Ramos (cell line): Measurements from ENCODE around the gene ETS2.
"Not testable (repeated sequence)": the region's sequence is repeated elsewhere in the genome, so short reads cannot be mapped to it uniquely, and the experiment has no call there.

ENCODE experiments used
- in situ Hi-C: fragments of 300-500 bp; cut with MboI; formaldehyde crosslinking; loops from one replicate; pipeline ENCODE4 v1.14.3; 2022; ENCODE audit warnings: low sequenced_read_pairs; ENCODE audit not compliant: unreplicated experiment

Gene ETS2

DNA sequence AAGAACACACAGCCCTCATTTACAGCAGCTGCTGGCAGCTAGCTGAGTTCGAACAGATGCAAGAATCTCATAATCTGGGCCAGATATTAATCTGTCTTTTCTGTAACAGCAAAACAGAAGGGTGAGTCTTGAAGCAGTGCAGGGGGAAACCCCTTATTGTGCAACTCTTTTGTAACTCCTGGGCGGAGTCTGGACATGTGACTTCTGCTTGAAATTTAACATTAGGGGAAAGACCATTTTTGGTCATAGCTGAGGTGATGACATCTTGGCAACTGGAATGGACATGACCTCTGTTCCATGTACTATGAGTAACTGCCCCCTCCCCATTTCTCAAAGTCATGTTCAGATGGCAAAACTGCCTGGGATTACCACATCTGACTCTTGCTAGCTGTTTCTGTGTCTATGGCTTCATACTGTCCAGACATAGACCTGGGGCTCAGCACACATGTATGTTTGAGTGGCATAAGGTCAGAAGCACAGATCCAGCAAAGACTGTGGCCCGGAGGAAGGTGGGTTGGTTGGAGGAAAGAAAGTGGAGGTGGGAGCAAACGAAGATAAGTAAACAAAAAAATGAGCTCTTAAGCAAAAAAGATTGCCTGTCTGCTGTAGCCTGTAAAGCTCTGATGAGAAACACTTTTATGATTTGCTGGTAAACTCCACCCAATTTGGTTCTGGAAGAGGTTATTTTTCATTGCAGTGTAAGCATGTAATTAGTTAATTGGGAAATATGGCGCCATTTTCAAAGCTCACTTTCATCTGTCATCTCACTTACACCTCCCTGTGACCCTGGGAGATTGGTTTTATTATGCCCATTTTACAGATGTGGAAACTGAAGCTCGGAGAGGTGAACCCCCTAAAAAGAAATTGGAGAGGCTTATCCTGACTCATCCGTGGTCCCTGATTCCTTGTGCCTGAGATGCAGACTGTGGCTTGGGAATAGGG lies 26.1 kb downstream of the ETS2 start:
- in situ Hi-C loops = no loop called here

DNA sequence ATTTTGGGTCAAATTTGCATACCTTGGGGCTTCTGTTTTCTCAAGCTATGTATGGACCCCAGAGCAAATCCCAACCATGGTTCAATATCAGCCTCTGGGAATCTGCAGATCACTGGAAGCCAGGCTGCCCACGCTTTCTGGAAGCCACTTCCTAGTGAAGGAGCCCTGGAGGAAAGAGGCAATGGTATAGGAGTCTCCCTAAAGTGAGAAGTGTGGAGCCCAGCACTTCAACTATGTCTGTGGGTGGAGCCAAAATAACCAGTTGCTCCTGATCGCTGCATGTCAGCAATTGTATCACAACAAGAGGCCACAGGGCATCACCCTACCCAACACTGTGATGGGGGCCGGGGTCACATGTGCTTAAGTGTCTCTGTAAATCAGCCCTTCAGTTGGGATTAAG lies 26.9 kb downstream of the ETS2 start:
- in situ Hi-C loops = no loop called here

DNA sequence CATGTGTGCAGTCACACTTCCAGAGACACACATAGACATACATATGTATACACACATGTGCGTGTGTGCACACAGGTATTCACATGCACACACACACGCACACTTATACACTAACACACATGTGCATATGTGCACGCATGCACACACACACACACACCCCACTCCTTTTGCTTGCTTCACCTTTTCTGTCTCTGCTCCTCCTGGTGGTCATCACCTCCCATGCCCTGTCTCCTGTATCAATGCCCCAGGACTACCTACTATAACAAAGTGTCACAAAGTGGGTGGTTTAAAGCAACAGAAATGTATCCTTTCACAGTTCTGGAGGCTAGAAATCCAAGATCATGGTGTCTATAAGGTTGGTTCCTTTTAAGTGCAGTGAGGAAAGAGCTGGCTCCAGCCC lies 27.4 kb downstream of the ETS2 start:
- in situ Hi-C loops = no loop called here

DNA sequence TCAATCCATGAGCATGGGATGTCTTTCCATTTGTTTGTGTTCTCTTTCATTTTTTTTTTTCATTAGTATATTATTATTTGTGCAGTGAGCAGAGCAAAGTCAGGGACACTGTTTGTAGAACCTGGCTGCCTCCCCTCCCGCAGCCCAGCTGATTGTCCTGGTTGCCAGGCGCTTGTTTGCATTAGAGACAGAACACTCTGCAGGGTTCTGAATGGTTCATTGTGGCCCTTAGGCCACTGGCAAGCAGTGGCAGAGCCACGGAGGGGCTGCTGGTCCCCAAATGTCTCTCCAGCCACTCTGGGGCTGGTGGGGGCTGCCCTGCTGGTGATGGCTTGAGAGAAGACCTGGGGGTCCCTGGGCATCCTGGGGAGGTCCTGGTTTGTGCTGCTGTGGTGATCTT lies 29.0 kb downstream of the ETS2 start:
- in situ Hi-C loops = no loop called here

DNA sequence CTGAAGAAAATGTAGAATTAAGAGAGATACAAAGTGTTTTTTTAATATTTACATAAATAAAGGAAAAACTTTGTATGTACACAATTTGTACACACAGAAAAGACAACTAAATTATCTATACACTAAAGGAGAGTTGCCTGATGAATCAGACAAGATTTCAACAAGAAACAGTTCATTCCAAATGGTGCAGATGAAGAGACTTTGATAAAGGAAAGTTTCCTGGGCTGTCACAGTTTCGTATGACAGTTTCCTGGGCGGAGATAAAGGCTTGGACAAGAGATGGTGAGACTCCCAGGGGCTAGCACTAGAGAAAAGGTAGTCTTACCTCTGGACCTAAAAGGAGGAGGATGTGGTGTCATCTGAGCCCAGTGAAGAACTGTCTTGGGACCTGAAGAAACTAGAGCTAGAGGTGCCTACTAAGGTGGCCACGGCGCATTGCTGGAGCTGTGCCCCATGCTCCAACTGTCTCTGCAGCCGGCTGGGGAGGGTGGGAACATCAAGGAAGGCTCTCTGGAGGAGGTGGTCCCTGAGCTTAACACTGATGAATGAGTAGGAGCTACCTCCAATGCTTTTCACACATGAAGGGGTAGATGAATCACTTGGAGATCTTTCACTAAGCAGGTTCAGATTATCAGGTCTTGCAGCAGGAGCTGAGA lies 32.2 kb downstream of the ETS2 start:
- in situ Hi-C loops = no loop called here

DNA sequence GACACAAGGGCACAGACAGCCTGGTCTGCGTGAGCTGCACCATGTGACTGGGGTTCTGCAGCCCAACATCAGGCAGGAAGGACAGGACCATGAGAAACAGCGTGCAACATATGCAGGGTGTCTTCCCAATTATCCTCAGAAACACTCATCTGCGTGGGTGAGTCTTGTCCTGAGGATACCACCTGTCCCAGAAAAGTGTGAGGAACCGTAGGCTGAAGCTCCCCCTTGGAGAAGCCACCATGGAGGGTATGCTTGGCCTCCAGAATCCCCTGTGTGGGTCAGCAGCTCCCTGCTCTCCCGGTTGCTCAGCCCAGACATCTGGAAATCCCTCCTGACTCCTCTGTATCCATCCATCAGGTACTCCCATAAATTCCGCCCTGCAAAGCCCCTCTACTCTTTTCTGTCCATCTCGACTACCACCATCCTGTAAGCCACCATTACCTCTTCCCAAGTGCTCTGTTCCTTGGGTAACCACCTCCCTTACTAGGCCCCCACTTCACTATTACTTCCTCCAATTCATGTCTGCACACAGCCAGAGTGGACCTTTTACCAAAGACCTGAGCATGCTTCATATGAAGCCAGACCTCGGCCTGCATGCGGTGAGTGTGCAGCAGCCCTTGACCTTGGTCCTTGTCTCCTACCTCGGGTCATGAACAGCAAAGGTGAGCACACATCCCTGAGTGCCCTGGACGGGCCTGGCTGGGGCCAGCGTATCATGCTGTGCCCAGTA lies 33.0 kb downstream of the ETS2 start:
- in situ Hi-C loops = no loop called here

DNA sequence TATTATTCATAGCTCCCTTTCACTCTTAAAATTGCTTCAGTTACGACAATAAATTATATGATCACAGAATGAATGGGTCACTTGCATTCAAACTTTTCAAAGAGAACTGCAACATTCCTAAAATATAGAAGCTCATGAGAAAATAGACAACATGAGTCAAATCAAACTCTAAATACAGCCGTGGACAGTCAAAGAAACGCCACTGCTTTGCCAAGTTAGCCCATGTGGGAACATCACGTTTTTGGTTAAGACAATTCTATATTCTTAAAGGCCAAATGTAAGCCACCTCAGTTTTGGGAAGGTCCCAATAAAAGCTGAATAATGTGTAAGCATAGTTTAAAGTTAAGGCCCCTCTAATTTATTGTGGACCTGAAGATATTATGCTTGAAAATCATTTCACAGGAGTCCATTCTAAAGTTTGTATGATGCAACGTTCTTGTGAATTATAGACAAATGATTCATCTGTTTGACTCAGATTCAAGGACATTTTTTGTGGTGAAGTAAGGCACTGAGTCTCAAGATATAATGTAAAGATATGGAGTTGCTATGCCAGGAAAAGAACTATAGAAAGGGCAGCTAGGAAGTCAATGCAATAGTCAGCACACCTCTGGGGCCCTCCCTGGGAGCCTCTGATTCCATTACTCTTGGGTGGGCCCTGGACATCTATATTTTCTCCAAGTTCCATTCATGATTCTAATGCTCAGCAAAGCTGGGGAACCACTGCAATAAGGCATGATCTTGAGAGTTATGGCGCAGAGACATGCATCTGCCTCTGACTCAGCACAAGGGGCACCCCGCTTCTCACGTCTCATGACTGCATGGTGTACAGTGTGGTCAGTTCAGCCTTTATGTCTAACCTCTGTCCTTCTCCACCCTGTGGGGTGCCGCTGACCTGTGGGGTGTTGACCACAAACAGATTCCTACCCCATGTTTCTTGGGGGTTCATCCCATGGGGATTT lies 33.9 kb downstream of the ETS2 start:
- in situ Hi-C loops = no loop called here

DNA sequence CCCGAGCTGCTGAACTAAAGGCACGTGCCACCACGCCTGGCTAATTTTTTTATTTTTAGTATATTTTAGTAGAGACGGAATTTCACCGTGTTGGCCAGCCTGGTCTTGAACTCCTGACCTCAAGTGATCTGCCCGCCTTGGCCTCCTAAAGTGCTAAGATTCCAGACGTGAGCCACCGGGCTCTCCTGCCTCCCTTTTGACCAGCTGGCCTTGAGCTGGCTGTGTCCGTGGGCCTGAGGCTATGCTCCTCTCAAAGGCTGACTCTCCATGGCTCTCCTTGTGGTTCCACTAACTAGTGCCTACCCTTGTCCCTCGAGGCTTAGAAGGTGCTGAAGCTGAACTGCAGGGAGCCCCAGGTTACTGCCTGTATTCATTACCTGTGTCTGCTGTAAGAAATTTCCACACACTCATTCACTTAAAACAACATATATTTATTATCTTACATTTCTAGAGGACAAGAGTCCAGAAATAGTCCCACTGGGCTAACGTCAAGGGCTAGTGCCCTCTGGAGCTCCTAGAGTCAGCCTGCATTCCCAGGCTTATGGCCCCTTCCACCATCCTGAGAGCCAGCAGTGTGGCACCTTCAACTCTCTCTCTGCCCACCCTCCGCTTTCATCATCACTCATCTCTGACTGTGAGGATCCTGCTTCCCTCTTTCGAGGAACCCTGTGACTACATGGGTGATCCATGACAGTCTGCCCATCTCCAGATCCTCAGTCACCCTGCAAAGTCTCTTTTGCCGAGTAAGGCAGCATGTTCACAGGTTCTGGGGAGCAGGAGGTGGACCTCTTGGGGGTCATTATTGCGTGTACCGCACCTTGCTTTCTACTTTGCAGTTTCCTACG lies 34.9 kb downstream of the ETS2 start:
- in situ Hi-C loops = no loop called here

DNA sequence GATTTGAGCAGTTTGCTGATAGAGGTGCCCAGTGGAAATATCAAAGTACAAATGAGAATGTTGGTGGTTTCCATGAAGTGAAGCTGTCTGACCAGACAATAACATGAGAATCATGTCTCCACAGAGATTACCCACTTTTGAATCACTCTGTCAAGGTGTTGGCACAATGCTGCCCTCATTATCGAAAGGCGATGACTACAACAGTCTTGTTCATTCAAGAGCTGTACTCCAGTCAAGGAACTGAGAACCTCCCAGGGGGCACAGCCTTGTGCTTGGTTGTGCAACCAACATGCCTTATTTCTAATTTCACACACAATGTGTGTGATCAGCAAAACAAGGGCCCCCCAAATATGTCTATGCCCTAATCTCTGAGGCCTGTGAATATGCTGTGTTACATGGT lies 35.7 kb downstream of the ETS2 start:
- in situ Hi-C loops = no loop called here

DNA sequence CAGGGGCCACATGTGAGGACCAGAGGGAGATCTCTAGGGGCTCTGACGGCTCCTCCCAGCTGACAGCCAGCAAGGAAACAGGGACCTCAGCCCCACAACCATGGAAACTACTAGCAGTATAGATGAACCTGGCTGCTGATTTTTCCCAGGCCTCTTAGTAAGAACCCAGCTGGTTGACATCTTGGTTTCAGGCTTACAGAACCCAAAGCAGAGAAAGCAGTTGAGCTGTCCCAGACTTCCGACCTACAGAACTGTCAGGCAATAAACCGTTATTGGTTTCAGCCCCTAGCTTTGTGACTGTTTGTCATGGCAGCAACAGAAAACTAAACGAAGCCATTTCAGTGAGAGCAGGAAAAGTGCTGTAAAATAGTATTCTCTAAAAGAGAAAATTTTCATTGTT lies 36.4 kb downstream of the ETS2 start:
- in situ Hi-C loops = no loop called here

DNA sequence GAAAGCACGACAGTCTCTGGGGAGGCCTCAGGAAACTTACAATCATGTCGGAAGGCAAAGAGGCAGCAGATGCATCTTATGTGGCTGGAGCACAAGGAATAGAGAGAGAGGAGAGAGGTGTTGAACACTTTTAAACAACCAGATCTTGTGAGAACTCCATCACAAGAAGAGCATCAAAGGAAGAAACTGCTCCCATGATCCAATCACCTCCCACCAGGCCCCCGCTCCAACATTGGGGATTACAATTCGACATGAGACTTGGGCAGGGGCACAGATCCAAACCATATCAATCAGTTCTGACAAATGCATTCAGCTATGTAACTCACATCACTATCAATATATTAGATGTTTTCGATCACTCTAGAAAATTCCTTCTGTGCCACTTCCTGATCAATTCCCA lies 37.6 kb downstream of the ETS2 start:
- in situ Hi-C loops = no loop called here

DNA sequence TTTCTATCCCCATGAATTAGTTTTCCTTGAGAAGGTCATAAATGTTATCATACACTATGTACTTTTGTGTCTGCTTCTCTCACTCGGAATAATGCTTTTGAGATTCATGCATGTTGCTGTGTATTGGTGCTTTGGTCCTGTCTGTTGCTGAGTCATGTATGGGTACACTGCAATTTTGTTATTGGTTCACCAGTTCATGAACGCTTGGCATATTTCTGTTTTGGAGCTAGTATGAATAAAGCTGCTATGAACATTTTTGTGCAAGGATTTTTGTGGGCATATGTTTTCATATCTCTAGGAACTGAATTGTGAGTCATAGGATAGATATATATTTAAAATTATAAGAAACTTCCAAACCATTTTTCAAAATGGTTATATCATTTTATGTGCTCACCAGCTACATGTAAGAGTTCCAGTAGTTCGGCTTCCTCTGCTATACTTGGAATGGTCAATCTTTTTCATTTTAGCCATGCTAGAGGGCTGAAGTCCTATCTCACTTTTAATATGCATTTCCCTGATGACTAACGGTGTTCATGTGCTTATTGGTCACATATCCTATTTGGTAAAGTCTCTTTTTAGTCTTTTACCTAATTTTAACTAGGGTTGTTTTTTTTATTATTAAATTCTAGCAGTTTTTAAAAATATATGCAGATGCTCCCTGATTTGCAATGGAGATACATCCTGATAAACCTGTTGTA lies 38.2 kb downstream of the ETS2 start:
- in situ Hi-C loops = no loop called here

DNA sequence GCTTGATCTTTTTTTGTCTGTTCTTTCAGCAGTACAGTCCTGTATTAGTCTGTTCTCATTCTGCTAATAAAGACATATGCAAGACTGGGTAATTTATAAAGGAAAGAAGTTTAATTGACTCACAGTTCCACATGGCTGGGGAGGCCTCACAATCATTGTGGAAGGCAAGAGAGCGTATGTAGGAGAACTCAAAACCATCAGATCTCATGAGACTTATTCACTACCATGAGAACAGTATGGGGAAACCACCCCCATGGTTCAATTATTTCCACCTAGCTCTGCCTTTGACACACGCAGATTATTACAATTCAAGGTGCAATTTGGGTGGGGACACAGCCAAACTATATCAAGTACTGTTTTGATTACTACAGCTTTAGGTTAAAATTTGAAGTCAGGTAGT lies 39.6 kb downstream of the ETS2 start:
- in situ Hi-C loops = not testable (repeated sequence)

DNA sequence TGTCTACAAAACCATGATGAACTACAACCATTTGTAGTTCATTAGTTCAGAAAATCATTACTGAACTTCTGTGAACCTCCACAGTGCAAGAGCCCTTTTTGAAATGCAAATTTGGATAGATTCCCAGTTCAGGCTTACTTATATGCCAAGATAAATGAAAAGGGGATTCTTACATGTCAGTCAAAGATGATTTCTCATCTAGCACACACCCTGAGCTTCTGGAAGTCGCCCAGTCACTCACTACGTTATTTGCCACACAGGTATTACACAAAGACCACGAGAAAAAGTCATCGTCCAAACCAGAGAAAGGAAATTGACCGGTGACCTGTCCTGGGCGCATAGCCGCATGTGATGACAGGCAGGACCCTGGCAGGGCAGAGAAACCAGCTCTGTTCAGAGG lies 41.8 kb downstream of the ETS2 start:
- in situ Hi-C loops = no loop called here

DNA sequence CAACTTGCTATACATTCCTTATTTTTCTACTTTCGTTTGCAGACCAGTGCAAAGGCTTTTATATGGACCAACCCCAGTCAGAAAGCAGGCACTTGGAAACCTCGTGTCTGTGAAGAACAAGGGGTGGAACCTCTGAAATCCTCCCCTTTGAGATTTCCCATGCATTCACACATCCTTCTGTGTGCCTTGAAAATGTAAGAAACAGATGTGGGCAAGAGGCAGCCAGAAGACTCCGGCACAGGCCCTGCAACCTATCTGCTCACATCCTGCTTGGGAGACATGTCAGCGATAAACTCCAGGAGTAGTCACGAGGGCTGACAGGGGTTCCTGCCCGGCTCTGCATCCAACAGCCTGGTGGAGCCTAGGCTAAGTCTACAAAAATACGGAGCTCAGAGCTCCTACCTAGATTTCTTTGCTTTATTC lies 42.5 kb downstream of the ETS2 start:
- in situ Hi-C loops = no loop called here

DNA sequence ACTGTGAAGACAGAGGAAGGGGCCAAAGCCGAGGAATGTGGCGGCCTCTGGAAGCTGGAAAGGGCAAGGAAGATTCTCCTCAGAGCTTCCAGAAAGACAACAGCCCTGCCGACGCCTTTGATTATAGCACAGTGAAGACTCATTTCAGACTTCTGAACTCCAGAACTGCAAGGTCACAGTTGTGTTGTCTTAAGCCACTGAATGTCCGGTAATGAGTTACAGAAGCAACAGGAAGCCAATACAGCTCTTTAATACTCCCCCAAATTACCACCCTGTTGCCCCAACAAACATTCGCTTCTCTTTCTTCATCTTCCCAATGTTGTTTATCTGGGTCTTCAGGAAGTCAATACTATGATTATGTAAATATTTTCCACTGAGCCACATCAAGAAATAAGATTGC lies 44.0 kb downstream of the ETS2 start:
- in situ Hi-C loops = no loop called here

DNA sequence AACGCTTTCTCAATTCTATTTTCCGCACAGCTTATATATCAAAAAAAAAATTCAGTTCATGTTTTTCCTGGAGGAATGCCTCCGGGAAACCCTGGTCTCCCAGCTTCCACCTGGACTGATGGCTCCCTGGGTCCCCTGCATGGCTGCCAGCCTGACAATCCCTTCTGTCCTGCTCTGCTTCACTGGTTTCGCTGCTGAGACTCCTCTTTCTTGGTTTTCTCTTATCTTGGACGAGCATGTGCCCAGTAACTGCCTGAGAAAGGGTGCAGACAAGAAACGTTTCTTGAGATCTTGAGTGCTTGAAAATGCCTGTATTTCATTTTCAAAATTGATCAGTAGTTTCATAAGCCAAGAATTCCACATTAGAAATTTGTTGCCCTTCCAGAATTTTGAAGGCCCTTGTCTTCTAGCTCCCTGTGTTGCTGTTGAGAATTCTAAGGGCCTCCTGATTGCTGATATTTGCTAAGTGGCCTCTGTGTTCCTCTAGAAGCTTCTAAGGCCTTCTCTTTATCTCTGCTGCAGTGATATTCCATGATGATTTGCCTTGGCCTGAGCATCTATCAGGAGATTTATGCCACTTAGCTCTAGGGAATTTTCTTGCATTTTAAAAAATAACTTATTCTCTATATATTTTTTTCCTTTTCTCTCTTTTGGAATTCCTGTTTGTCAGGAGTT lies 44.7 kb downstream of the ETS2 start:
- in situ Hi-C loops = no loop called here

DNA sequence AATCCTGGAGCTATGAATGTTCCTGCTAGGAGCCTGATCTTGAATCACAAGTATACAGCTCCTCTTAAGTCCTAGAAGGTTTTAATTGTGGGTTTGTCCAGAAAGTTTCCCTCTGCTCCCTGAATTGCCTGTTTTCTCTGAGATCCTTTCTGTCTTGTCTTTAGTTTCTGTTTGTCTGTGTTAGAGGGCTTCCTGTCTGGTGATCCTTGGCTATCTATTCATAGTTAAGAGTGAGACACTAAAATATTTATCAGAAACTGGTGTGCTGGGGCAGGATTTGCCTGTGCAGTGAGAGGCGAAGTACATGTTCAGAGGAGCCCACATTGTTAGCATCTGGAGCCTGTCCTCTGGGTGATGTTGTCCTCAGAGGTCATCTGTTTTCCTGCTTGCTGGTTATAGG lies 45.4 kb downstream of the ETS2 start:
- in situ Hi-C loops = no loop called here
